Activated naive CD8-positive, alpha-beta T cell treated with anti-CD3 and anti-CD28 coated beads, Interleukin-2, amount 50 U/mL, for 24 hours (primary cell): ENCODE measurements around the gene ATP2B3.
"Not testable (repeated sequence)": the region's sequence is repeated elsewhere in the genome, so short reads cannot be mapped to it uniquely, and the experiment has no call there.

Experiments used
- ATAC-seq: fragments of 150-1000 bp; cut with Tn5 transposase; one replicate; pipeline ENCODE4 v1.10.0; 2021
- DNase-seq: peaks from one replicate; pipeline ENCODE4 v3.0.0; 2021
- H3K27ac Mint-ChIP-seq: one replicate; pipeline ENCODE4 v1.8.0; 2021; ENCODE audit warnings: mild to moderate bottlenecking, mixed read lengths
- H3K27me3 Mint-ChIP-seq: one replicate; pipeline ENCODE4 v1.8.0; 2021; ENCODE audit warnings: mixed read lengths
- H3K36me3 Mint-ChIP-seq: one replicate; pipeline ENCODE4 v1.8.0; 2021; ENCODE audit warnings: low read depth, mixed read lengths
- H3K4me1 Mint-ChIP-seq: one replicate; pipeline ENCODE4 v1.8.0; 2021; ENCODE audit warnings: mixed read lengths
- H3K4me3 Mint-ChIP-seq: one replicate; pipeline ENCODE4 v1.8.0; 2021; ENCODE audit warnings: mild to moderate bottlenecking, moderate library complexity, mixed read lengths
- H3K9me3 Mint-ChIP-seq: one replicate; pipeline ENCODE4 v1.8.0; 2021; ENCODE audit warnings: mixed read lengths

Gene ATP2B3

DNA sequence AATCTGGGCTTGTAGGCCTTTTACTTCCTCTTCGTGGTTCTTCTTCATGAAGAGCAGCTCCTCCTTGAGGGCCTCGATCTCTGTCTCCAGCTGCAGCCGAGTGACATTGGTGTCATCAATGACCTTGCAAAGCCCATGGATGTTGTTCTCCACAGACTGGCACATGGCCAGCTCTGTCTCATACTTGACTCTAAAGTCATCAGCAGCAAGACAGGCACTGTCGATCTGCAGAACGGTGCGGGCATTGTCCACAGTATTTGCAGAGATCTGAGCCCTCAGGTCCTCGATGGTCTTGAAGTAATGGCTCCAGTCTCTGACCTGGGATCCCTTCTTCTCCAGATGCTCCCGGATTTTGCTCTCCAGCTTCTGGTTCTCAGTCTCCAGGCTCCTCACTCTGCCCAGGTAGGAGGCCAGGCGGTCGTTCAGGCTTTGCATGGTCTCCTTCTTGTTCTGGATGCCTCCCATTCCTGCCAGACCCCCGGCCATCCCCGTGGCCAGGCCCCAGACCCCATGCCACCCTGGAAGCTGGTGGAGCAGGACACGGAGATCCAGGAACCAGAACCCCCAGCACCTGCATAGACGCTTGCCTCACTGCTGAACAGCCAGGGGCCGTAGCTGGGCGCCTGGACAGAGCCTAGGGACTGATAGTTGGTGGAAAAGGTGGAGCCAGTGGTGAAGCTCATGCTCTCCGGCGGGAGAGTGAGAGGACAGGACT is 87.4 kb downstream of the ATP2B3 start:
- H3K4me3 Mint-ChIP-seq = not testable (repeated sequence)

DNA sequence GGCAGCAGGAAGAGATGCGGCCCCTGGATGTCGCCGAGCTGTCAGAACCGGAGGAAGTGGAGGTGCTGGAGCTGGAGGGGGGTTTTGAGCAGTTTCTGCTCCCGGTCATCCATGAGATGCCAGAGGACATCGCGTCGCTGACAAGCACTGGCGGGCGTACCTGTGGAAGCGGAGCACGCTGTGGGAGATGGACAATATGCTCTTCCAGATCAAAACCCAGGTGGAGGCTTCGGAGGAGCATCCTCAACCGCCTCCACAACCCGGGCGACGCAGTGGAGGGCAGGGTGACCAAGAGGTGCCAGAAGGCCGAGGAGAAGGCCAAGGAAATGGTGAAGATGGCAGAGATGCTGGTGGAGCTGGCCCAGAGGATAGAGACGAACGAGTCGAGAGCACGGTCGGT is 89.1 kb downstream of the ATP2B3 start:
- H3K4me3 Mint-ChIP-seq = no peak overlapping the region
- H3K9me3 Mint-ChIP-seq = no peaks in the 10 kb centered on the region
- no peaks in the 10 kb centered on the region for H3K27me3 Mint-ChIP-seq
- DNase-seq (no peak), ATAC-seq (no peak)
- H3K4me1 Mint-ChIP-seq = peaks cover 10% of the 10 kb centered on the region
- no peaks in the 10 kb centered on the region for H3K36me3 Mint-ChIP-seq
- H3K27ac Mint-ChIP-seq = no peak overlapping the region

More for the DNA sequence above, 87.4 kb downstream of the ATP2B3 start:
- not testable (repeated sequence) for H3K27ac Mint-ChIP-seq, H3K36me3 Mint-ChIP-seq, DNase-seq, ATAC-seq, H3K27me3 Mint-ChIP-seq, H3K9me3 Mint-ChIP-seq
- H3K4me1 Mint-ChIP-seq = peaks cover 16% of the 10 kb centered on the region

DNA sequence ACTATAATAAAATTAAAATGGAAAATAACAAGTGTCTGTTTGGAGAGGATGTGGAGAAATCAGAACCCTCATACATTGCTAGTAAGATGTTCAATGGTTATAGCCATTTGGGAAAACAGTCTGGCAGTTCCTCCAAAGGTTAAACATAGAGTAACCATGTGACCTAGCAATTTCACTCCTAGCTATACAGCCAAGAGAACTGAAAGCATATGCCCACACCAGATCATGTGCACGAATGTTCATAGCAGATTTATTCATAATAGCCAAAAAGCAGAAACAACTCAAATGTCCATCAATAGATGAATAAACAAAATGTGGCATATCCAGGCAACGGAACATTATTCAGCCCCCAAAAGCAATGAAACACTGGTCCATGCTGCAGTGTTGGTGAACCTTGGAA is 90.9 kb downstream of the ATP2B3 start:
- DNase-seq (no peak), ATAC-seq (no peak)
- H3K4me1 Mint-ChIP-seq = peaks cover 10% of the 10 kb centered on the region
- H3K36me3 Mint-ChIP-seq = no peaks in the 10 kb centered on the region
- no peak overlapping the region for H3K27ac Mint-ChIP-seq
- no peak overlapping the region for H3K4me3 Mint-ChIP-seq
- no peaks in the 10 kb centered on the region for H3K27me3 Mint-ChIP-seq
- no peaks in the 10 kb centered on the region for H3K9me3 Mint-ChIP-seq

DNA sequence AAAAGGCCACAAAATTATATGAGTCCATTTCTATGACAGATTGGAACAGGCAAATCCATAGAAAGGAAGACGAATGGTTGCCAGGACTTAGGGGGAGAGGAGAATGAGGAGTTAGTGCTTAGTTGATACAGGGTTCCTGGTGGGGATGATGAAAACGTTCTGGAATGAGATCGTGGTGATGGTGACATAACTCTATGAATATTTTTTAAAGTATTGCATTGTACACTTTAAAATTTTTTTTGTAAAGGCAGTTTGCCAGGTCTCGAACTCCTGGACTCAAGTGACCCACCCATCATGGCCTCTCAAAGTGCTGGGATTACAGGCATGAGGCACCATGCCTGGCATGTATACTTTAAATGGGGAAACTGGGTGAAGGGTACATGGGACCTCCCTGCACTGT is 91.4 kb downstream of the ATP2B3 start:
- Mint-ChIP-seq H3K36me3 (no peaks in the 10 kb centered on the region), H3K27ac (no peak overlapping the region)
- DNase-seq = no peak

DNA sequence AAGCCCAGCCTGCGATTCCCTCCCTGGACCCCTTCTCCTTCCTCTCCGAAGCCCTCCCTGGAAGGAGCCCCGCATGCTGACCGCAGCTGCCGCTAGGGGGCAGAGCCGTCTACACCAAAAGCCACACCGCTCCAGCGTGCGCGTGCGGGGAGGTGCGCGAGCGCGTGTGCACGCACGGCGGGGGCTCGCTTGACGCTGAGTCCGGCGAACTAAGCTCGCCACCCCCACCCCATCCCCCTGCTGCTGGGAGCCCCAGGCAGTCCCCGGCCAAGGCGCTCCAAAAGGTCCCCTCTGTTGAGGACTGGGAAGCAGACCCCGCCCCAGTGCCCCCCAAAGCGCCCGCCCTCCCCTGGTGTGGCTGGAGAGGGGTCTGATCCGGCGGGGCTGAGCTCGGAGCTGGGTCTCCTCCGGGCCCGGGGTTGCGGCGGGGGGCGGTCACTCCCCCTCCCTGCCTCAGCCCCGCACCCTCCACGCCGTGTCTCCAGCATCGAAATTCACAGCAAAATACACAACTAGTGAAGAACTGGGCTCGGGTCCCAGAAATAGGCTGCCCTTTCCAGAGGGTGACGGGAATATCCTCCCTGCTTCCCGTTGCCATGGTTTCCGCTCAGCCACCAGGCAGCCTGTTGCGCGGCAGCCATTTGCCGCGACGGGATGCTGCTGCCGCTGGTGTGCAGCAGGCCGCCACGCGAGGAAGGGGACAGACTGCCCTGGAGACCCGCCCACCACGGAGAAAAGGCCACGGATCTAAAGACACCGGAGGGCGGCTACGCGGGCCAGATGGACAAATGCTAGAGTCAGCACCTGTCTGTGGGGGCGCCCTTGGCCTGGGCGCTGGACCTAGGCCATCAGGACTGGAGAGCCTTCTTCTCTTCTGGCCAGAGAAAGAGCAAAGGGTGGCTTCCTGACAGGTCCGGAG is 92.7 kb downstream of the ATP2B3 start:
- Mint-ChIP-seq H3K4me3 (peak overlapping the region; percentile 29), H3K27me3 (no peaks in the 10 kb centered on the region), H3K27ac (no peak overlapping the region), H3K4me1 (peaks cover 16% of the 10 kb centered on the region), H3K9me3 (no peaks in the 10 kb centered on the region), H3K36me3 (no peaks in the 10 kb centered on the region)
- ATAC-seq (peak; percentile 96), DNase-seq (peak; percentile 78)

More for the DNA sequence above, 91.4 kb downstream of the ATP2B3 start:
- Mint-ChIP-seq H3K9me3 (no peaks in the 10 kb centered on the region), H3K27me3 (no peaks in the 10 kb centered on the region), H3K4me1 (peaks cover 10% of the 10 kb centered on the region), H3K4me3 (no peak overlapping the region)
- no peak for ATAC-seq

DNA sequence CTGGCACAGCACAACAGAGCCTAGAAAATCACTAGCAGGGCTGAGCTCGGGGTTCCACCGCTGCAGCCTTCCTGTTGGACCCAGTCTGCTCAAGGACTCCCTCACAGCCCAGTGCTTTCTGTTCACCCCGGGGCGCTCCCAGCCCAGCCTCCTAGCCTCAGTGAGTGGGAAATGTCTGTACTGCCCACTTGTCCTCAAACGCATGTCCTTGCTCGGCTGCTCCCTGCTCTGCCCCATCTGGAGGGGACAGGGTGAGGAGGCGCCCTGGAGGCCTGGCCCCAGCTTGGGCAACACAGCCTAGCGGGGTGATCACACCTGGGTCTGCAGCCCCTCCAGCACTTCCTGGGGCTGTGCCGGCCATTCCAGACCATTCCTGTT is 93.4 kb downstream of the ATP2B3 start:
- DNase-seq (no peak), ATAC-seq (no peak)
- H3K4me1 Mint-ChIP-seq = peaks cover 16% of the 10 kb centered on the region
- H3K4me3 Mint-ChIP-seq = no peak overlapping the region
- no peak overlapping the region for H3K27ac Mint-ChIP-seq
- H3K9me3 Mint-ChIP-seq = no peaks in the 10 kb centered on the region
- H3K27me3 Mint-ChIP-seq = no peaks in the 10 kb centered on the region
- no peaks in the 10 kb centered on the region for H3K36me3 Mint-ChIP-seq

DNA sequence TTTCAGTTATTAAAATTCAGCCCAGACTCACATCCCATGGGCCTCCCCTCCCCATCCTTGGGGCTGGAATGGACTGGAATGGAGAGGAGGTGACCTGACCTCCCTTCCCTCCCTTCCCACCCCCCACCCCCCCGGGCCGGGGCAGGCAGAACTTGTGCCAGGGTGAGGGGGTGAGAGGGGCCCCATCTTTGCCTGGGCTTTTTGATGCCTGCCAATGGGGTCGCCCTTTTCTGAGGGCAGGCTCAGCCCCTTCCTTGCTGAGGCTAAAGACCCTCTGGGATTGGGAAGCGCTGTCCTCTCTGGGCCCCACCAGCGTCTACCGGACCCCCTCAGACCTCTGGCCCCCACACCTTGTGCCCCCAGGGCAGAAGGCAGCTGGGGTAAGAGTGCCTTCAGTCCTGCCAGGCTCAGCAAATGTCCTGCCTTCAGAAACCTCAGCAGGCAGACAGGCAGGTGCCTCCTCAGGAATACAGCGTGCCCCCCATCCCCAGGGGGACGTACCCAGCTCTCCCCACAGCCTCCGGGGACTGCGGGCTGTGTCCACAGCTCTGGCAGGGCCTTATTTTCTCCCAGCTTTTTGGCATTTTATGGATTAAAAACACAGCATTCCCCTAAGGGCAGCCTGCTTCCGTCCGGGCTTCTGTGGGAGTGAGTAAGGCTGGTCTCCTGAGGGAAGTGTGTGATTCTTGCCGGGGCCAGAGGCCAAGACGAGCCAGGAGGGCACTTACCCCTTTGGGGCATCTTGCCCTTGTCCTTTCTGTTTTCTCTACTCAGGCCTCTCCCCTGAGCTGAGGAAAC is 94.1 kb downstream of the ATP2B3 start:
- Mint-ChIP-seq H3K4me3 (no peak overlapping the region), H3K4me1 (peaks cover 16% of the 10 kb centered on the region), H3K27ac (no peak overlapping the region), H3K36me3 (no peaks in the 10 kb centered on the region), H3K9me3 (no peaks in the 10 kb centered on the region), H3K27me3 (no peaks in the 10 kb centered on the region)
- no peak for DNase-seq
- ATAC-seq = no peak

DNA sequence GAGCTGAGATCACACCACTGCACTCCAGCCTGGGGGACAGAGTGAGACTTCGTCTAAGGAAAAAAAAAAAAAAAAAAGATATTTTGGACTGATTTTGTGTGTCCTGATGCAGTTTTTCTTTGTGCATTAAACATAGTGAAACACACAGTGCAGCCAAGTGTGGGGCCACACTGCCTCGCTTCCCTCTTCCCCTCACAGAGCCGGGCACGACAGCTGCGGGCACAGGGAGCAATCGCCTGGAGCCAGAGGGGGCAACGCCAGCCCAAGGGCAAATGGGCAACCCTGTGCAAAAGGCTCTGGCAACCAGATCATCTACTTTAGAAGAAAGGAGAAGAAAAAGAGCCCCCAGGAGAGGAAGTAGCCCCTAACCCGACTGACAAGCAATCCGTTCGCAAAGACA is 95.0 kb downstream of the ATP2B3 start:
- no peak for ATAC-seq
- no peaks in the 10 kb centered on the region for H3K27me3 Mint-ChIP-seq

DNA sequence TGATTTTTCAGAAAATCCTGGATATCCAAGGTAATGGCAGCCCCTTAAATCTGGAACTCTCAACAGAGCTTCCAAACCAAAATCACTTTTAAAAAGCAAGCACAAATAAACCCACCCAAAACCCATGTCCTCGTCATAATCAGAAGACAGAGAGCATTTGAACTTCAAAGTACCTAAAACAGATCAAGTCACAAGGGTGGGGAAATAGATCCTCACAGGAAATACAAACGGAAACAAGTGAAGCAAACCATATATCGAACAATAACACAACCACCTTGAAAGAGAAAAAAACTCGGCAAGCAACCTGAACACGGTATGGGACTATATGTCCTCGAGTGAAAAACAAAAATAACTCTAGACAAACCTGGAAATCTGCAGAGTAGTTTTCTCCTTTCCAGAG is 97.4 kb downstream of the ATP2B3 start:
- ATAC-seq (no peak), DNase-seq (no peak)
- Mint-ChIP-seq H3K4me3 (no peak overlapping the region), H3K9me3 (no peaks in the 10 kb centered on the region), H3K27ac (no peak overlapping the region), H3K4me1 (peaks cover 9% of the 10 kb centered on the region), H3K27me3 (peaks cover 2% of the 10 kb centered on the region), H3K36me3 (no peaks in the 10 kb centered on the region)

More for the DNA sequence above, 95.0 kb downstream of the ATP2B3 start:
- Mint-ChIP-seq H3K4me1 (peaks cover 16% of the 10 kb centered on the region), H3K4me3 (no peak overlapping the region), H3K36me3 (no peaks in the 10 kb centered on the region), H3K27ac (no peak overlapping the region), H3K9me3 (no peaks in the 10 kb centered on the region)
- DNase-seq = no peak

DNA sequence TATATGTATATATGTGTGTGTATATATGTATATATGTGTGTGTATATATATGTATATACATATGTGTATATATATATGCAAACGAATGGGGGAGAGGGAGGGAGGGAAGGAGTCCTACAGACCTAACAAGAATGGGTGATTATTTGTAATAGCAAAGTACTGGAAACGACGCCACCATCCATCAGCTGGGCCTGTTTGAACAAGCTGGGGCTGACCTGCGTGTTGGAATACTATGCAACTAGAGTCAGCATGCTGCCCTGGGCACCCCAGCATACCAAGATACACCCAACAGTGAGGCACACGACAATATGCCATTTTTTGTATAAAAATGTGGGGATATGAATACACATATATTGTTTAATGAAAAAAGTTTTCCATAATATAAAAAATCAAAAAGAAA is 103.1 kb downstream of the ATP2B3 start:
- DNase-seq (no peak), ATAC-seq (no peak)
- Mint-ChIP-seq H3K27ac (no peak overlapping the region), H3K9me3 (no peaks in the 10 kb centered on the region), H3K27me3 (peaks cover 2% of the 10 kb centered on the region), H3K4me3 (no peak overlapping the region), H3K36me3 (no peaks in the 10 kb centered on the region), H3K4me1 (no peaks in the 10 kb centered on the region)

DNA sequence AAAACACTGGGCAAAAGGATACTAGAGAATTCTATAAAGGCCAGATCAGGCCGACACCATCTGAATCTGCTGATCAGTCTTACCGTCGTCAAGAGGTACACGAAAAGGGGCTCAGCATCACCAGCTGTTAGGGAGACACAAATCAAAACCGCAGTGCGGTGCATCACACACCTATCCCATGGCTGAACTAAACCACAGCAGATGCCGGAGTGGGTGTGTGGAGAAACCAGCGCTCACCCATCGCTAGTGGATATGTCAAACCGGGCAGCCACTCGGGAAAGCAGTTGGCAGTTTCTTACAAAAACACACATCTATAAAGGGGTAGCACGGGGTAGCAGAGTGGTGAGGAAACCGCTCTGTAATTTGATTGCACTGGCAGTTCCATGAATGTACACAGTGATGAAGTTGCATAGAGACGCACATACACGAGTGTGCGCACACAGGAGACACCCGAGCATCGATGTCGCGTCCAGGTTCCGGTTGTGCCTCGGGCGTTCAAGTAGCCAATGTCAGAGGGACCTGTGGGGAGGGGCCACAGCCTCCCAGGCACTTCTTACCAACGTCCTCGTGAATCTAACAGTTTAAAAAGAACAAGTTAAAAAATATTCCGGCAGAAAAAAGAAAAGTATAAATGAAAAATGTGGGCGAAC is 104.6 kb downstream of the ATP2B3 start:
- no peak for DNase-seq
- Mint-ChIP-seq H3K4me3 (no peak overlapping the region), H3K4me1 (no peaks in the 10 kb centered on the region), H3K9me3 (no peaks in the 10 kb centered on the region), H3K27ac (no peak overlapping the region), H3K27me3 (peaks cover 2% of the 10 kb centered on the region), H3K36me3 (no peaks in the 10 kb centered on the region)
- no peak for ATAC-seq

DNA sequence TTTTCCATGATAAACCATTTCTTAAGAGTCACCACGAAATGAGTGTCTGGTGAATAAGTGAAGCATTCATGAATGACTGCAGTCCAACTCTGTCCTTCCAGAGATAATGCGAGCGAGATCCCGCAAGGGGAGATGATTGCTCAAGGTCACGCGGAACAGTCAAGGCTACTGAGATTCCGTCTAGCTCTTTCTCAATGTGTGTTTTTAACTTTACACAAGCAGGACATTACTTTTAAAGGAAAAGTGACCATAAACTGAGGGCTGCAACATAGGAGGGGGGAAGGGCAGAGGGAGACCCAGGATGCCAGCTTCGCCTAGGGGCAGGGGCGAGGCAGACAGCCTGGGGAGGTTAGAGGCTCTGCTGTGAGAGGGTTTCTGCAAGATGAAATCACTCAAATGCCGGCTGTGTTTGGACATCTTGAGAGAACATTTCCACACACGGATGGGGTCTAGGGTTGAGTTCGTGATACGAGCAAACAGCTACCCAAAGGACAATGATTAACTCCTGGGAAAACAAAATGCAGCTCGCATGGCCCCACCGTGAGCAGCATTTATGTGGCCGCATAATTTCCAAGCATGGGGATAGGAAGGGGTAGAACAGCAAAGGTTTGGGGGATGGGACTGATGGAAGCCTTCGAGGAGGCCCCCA is 105.3 kb downstream of the ATP2B3 start:
- no peaks in the 10 kb centered on the region for H3K9me3 Mint-ChIP-seq
- peaks cover 2% of the 10 kb centered on the region for H3K27me3 Mint-ChIP-seq
- no peak for ATAC-seq

DNA sequence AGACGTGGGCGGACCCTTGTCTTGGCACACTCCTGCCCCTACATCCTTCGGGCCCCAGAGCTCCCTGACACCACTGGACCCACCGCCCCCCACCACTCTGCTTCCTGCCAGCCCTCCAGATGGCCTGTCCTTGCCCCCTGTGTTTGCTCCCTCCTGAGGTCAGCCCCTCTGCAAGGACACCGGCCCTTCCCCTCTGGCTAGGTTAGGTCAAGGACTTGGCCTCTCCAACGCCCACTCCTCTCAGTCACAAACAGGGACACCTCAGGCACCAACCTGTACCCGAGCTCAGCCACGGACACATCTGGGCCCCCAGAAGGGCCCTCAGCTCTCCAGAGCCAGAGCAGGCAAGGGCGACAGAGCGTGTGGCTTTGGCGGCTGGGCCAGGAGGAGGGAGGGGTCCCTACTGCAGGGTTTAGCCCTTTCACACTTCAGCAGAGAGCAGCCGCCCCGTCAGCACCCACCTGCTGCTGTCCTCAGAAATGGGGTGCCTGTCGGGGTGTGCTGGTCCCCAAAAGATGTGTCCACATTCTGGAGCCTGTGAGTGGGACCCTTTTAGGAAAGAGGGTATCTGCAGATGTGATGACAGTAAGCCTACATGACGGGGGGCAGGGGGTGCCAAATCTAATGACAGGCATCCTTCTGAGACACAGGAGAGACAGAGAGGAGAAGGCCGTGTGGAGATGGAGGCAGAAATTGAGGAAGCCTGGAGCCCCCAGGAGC is 106.0 kb downstream of the ATP2B3 start:
- peaks cover under 1% of the 10 kb centered on the region for H3K27me3 Mint-ChIP-seq
- H3K27ac Mint-ChIP-seq = no peak overlapping the region

More for the DNA sequence above, 105.3 kb downstream of the ATP2B3 start:
- H3K4me1 Mint-ChIP-seq = no peaks in the 10 kb centered on the region
- no peak overlapping the region for H3K4me3 Mint-ChIP-seq
- no peak overlapping the region for H3K27ac Mint-ChIP-seq
- no peaks in the 10 kb centered on the region for H3K36me3 Mint-ChIP-seq
- DNase-seq = no peak

More for the DNA sequence above, 106.0 kb downstream of the ATP2B3 start:
- H3K36me3 Mint-ChIP-seq = no peaks in the 10 kb centered on the region
- ATAC-seq = no peak
- no peak for DNase-seq
- no peaks in the 10 kb centered on the region for H3K4me1 Mint-ChIP-seq
- H3K4me3 Mint-ChIP-seq = no peak overlapping the region
- H3K9me3 Mint-ChIP-seq = no peaks in the 10 kb centered on the region
